ENCODE data around the gene FBXO48. TPM values are rescaled to one million over a fixed set of nuclear protein-coding genes. Genes with fewer than 3 reads are reported as not detected.

The FBXO48 gene
- total and polyA plus RNA-seq, 12 donors = 0.27 to 1.2 (median 0.86) TPM

GRCh38 chr2:68438455-68439303, 28.4 kb downstream of the FBXO48 start:
- Histone ChIP-seq H3K4me3 (no peak overlapping the region), H3K27ac (peak overlapping the region in 1 of 10 donors; percentile 3), H3K4me1 (peaks cover 8 to 47% (median 27%) of the 10 kb centered on the region in 9 donors), H3K9me3 (no peaks in the 10 kb centered on the region), H3K27me3 (no peaks in the 10 kb centered on the region), H3K36me3 (no peaks in the 10 kb centered on the region)
- intact Hi-C loops (cut with DNase I) = loop anchor here in 4 of 10 donors (2.0 to 10.0 kb wide), 3 partner anchors 74 to 314 kb away; partner anchors contain the start of gene PLEK (in 2 of the 4)
- ATAC-seq (no peak), DNase-seq (no peak)
- TF ChIP-seq, protein P1, sequence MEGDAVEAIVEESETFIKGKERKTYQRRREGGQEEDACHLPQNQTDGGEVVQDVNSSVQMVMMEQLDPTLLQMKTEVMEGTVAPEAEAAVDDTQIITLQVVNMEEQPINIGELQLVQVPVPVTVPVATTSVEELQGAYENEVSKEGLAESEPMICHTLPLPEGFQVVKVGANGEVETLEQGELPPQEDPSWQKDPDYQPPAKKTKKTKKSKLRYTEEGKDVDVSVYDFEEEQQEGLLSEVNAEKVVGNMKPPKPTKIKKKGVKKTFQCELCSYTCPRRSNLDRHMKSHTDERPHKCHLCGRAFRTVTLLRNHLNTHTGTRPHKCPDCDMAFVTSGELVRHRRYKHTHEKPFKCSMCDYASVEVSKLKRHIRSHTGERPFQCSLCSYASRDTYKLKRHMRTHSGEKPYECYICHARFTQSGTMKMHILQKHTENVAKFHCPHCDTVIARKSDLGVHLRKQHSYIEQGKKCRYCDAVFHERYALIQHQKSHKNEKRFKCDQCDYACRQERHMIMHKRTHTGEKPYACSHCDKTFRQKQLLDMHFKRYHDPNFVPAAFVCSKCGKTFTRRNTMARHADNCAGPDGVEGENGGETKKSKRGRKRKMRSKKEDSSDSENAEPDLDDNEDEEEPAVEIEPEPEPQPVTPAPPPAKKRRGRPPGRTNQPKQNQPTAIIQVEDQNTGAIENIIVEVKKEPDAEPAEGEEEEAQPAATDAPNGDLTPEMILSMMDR (IDR thresholded peaks at IDR 0.05) = no peak
- WGBS, 2 donors = 64 to 75% methylated on average over 7 of the region's 7 CpGs

DNA sequence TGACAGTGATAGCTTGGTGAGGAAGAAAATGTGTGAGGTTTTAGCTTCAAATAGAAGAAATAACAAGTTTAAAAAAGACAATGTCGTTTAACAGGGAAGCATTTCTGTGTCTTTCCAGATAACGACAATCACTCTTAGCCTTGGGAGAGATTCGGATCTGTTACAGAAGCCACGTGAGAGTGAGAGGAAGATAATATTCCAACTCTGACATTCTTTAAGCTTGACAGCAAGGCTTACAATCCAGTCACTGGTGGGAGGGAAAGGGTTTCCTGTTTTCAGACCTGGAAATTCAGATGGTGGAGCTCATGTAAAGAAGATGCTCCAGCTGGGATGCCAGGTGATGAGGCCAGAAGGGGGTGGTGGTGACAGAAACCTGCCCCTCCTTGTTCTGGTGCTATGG, 30.8 kb downstream of the FBXO48 start:
- H3K27me3 ChIP-seq = no peaks in the 10 kb centered on the region
- TF ChIP-seq, protein P1 (IDR thresholded peaks at IDR 0.05) = no peak
- no peak overlapping the region for H3K4me3 ChIP-seq
- no peak for ATAC-seq
- peak overlapping the region in 9 of 10 donors; percentile 22 to 71 (median 46) for H3K27ac ChIP-seq
- DNase-seq = no peak
- H3K36me3 ChIP-seq = no peaks in the 10 kb centered on the region
- H3K4me1 ChIP-seq = peaks cover 4 to 39% (median 23%) of the 10 kb centered on the region in 9 donors
- no peaks in the 10 kb centered on the region for H3K9me3 ChIP-seq
- WGBS, 2 donors = 8 to 11% methylated on average over 4 of the region's 4 CpGs
- intact Hi-C loops (cut with DNase I) = loop anchor here in 3 of 10 donors (10.0 kb wide), 2 partner anchors 71 to 311 kb away; partner anchors contain the start of gene PLEK (in 2 of the 3)

DNA sequence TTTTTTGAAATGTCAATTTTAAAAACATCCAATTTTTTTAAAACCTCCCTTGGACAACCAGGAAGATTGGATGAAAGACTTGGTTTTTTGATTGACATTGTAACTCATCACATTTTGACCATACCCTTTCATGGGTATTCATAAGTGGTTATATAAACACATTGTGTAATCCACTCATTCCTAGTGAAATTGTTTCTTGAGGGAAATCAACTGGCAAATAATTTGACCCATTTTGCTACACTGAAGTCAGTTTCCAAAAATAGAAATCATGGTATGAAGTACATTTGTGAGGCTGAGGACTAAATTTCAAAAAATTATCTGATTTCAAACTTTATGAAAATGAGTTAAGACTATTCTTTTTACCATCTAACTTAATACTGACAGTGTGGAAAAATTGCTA, 31.5 kb downstream of the FBXO48 start:
- TF ChIP-seq, protein P1 (IDR thresholded peaks at IDR 0.05) = no peak
- intact Hi-C loops (cut with DNase I) = loop anchor here in 3 of 10 donors (10.0 kb wide), 2 partner anchors 71 to 311 kb away; partner anchors contain the start of gene PLEK (in 2 of the 3)
- no peaks in the 10 kb centered on the region for H3K36me3 ChIP-seq
- H3K4me1 ChIP-seq = peaks cover 4 to 35% (median 20%) of the 10 kb centered on the region in 9 donors
- no peak overlapping the region for H3K4me3 ChIP-seq
- peak in 1 of 8 donors; percentile 47 for ATAC-seq
- DNase-seq = no peak
- no peaks in the 10 kb centered on the region for H3K27me3 ChIP-seq
- H3K9me3 ChIP-seq = no peaks in the 10 kb centered on the region
- H3K27ac ChIP-seq = peak overlapping the region in 7 of 10 donors; percentile 6 to 71 (median 47)

GRCh38 chr2:68434981-68435380, 32.1 kb downstream of the FBXO48 start:
- TF ChIP-seq, protein P1 (IDR thresholded peaks at IDR 0.05) = no peak
- ATAC-seq (peak in 1 of 8 donors; percentile 41), DNase-seq (no peak)
- no peaks in the 10 kb centered on the region for H3K36me3 ChIP-seq
- H3K4me1 ChIP-seq = peaks cover 0 to 33% (median 20%) of the 10 kb centered on the region in 9 donors
- intact Hi-C loops (cut with DNase I) = loop anchor here in 3 of 10 donors (10.0 kb wide), 2 partner anchors 70 to 310 kb away; partner anchors contain the start of gene PLEK (in 2 of the 3)
- H3K27ac ChIP-seq = peak overlapping the region in 1 of 10 donors; percentile 70
- H3K4me3 ChIP-seq = no peak overlapping the region
- no peaks in the 10 kb centered on the region for H3K9me3 ChIP-seq
- no peaks in the 10 kb centered on the region for H3K27me3 ChIP-seq
